HCT116 (cell line): ENCODE data around the gene GHR. TPM values are rescaled to one million over a fixed set of nuclear protein-coding genes. Genes with fewer than 3 reads are reported as not detected.

Experiments used
- ATAC-seq: fragments of 200-7000 bp; cut with Tn5 transposase; 2 replicates; pipeline ENCODE4 v1.9.1; 2020; ENCODE audit warnings: mild to moderate bottlenecking, moderate library complexity
- BruUV-seq: library from RNA; stranded (reverse); fragments of 400-500 nt; replicated peaks from 2 replicates; lab custom pipeline; 2021; lab: Mats Ljungman, UMichigan
- CTCF ChIA-PET: fragments of 300-600 bp; sonication (Branson Sonifier 250); formaldehyde crosslinking; loops from one replicate; lab custom pipeline; 2021; ENCODE audit warnings: antibody characterized with exemption; lab: Charles Lee
- POLR2A ChIA-PET: fragments of 300-600, 350-600 bp; sonication (Branson Sonifier 250); formaldehyde crosslinking; loops from one replicate; lab custom pipeline; 2021; ENCODE audit warnings: antibody characterized with exemption; lab: Charles Lee
- RAD21 ChIA-PET, 2 experiments: fragments of 300-600 bp; sonication (Branson Sonifier 250); formaldehyde crosslinking; loops; one replicate each; lab custom pipeline; 2023; ENCODE audit warnings: low total read pairs in 2 of 2; ENCODE audit not compliant: uncharacterized antibody in 2 of 2, unreplicated experiment in 2 of 2, low non-redundant PET in 1 of 2; lab: Charles Lee
- DNase-seq: peaks from one replicate; pipeline ENCODE4 v3.0.0-alpha.2; 2010; ENCODE audit warnings: low read depth, low spot score
- H2AFZ ChIP-seq: fragments of 200-600 bp; shearing (Covaris generic), sonication (generic); 2 replicates; pipeline ENCODE4 v1.6.1; 2017; ENCODE audit warnings: low read depth, mixed run types, mixed read lengths, antibody characterized with exemption, low read length; ENCODE audit not compliant: poor library complexity, severe bottlenecking
- H3K27ac ChIP-seq: 2 replicates; pipeline ENCODE4 v1.5.1; 2012; ENCODE audit warnings: low read depth, low read length
- H3K27me3 ChIP-seq: fragments of 200-600 bp; sonication (generic); 2 replicates; pipeline ENCODE4 v1.6.1; 2016; ENCODE audit warnings: mixed run types, low read length, mixed read lengths; ENCODE audit not compliant: insufficient read depth
- H3K36me3 ChIP-seq, 2 experiments: fragments of 200-500 bp in 1 of 2; fragments of 200-600 bp in 1 of 2; sonication (Bioruptor generic) in 1 of 2; sonication (generic) in 1 of 2; 2 replicates each; pipeline versions ENCODE4 v1.5.1 to v1.6.1; 2014 to 2016; ENCODE audit warnings: low read length in 2 of 2, inconsistent platforms in 1 of 2, mixed read lengths in 1 of 2, mixed run types in 1 of 2; ENCODE audit not compliant: insufficient read depth in 2 of 2, control insufficient read depth in 1 of 2
- H3K4me1 ChIP-seq, 2 experiments: fragments of 200-600 bp in 1 of 2; sonication (generic) in 1 of 2; 2 replicates each; pipeline versions ENCODE4 v1.5.1 to v1.6.1; 2012 to 2017; ENCODE audit warnings: low read length in 2 of 2, inconsistent platforms in 1 of 2, mild to moderate bottlenecking in 1 of 2, mixed read lengths in 1 of 2, mixed run types in 1 of 2, moderate library complexity in 1 of 2; ENCODE audit not compliant: insufficient read depth in 2 of 2, control insufficient read depth in 1 of 2
- H3K4me2 ChIP-seq: fragments of 200-600 bp; sonication (generic); 2 replicates; pipeline ENCODE4 v1.6.1; 2017; ENCODE audit warnings: mixed run types, low read length, mixed read lengths
- H3K4me3 ChIP-seq, 2 experiments: fragments of 200-600 bp in 1 of 2; sonication (generic) in 1 of 2; replicated peaks in 1 of 2; 2 replicates each; pipeline ENCODE4 v1.5.1; 2011 to 2016; ENCODE audit warnings: low read length in 2 of 2, control low read depth in 1 of 2, low read depth in 1 of 2, mild to moderate bottlenecking in 1 of 2, mixed read lengths in 1 of 2, mixed run types in 1 of 2
- H3K79me2 ChIP-seq: fragments of 200-600 bp; sonication (generic); 2 replicates; pipeline ENCODE4 v1.6.1; 2017; ENCODE audit warnings: mild to moderate bottlenecking, mixed run types, low read length, moderate library complexity, mixed read lengths; ENCODE audit not compliant: insufficient read depth
- H3K9ac ChIP-seq: fragments of 200-600 bp; sonication (generic); 2 replicates; pipeline ENCODE4 v1.6.1; 2016; ENCODE audit warnings: low read length, mixed read lengths
- H3K9me2 ChIP-seq: fragments of 200-600 bp; sonication (generic), shearing (Covaris generic); 2 replicates; pipeline ENCODE4 v1.6.1; 2017; ENCODE audit warnings: mixed run types, mild to moderate bottlenecking, moderate library complexity; ENCODE audit not compliant: insufficient read depth
- H3K9me3 ChIP-seq, 2 experiments: fragments of 200-500 bp in 1 of 2; fragments of 200-600 bp in 1 of 2; sonication (Bioruptor generic) in 1 of 2; sonication (generic) in 1 of 2; 2 replicates each; pipeline ENCODE4 v1.6.1; 2014 to 2017; ENCODE audit warnings: low read length in 2 of 2, mixed read lengths in 2 of 2, inconsistent platforms in 1 of 2, low read depth in 1 of 2, mild to moderate bottlenecking in 1 of 2, mixed run types in 1 of 2, moderate library complexity in 1 of 2; ENCODE audit not compliant: control insufficient read depth in 1 of 2, insufficient read depth in 1 of 2
- H4K20me1 ChIP-seq: fragments of 200-600 bp; sonication (generic), shearing (Covaris generic); 2 replicates; pipeline ENCODE4 v1.6.1; 2017; ENCODE audit warnings: mixed run types, mild to moderate bottlenecking, moderate library complexity; ENCODE audit not compliant: insufficient read depth
- ATF3 ChIP-seq: IDR thresholded peaks from 2 replicates; pipeline ENCODE4 v1.6.1; 2012
- CBX3 ChIP-seq: IDR thresholded peaks from 2 replicates; pipeline ENCODE4 v1.6.1; 2012; ENCODE audit warnings: low read depth
- CEBPB ChIP-seq: IDR thresholded peaks from 2 replicates; pipeline ENCODE4 v1.6.1; 2012; ENCODE audit warnings: low read depth
- CTCF ChIP-seq, 3 experiments: fragments of 200-600 bp in 1 of 3; sonication (generic) in 1 of 3; IDR thresholded peaks in 2 of 3; conservative IDR thresholded peaks in 1 of 3; 2 replicates each; pipeline ENCODE4 v1.5.1; 2012 to 2017; ENCODE audit warnings: low read depth in 2 of 3, low read length in 2 of 3, antibody characterized with exemption in 1 of 3, borderline replicate concordance in 1 of 3, control low read depth in 1 of 3, mild to moderate bottlenecking in 1 of 3, mixed read lengths in 1 of 3, mixed run types in 1 of 3, moderate library complexity in 1 of 3; ENCODE audit not compliant: insufficient read depth in 1 of 3
- EGR1 ChIP-seq: IDR thresholded peaks from 2 replicates; pipeline ENCODE4 v1.6.1; 2012; ENCODE audit warnings: low read depth
- EZH2 ChIP-seq: fragments of 200-600 bp; sonication (generic); IDR thresholded peaks from 2 replicates; pipeline ENCODE4 v1.6.1; 2017; ENCODE audit warnings: antibody characterized with exemption, mixed run types
- FOSL1 ChIP-seq: IDR thresholded peaks from 2 replicates; pipeline ENCODE4 v1.6.1; 2012; ENCODE audit warnings: low read depth
- POLR2A ChIP-seq: IDR thresholded peaks from 2 replicates; pipeline ENCODE4 v1.7.0; 2011; ENCODE audit warnings: borderline replicate concordance; ENCODE audit not compliant: insufficient read depth, insufficient read length; ENCODE audit errors: extremely low read depth
- POLR2AphosphoS5 ChIP-seq: IDR thresholded peaks from 2 replicates; pipeline ENCODE4 v1.6.1; 2011; ENCODE audit warnings: mild to moderate bottlenecking, low read depth, low read length, moderate library complexity
- RAD21 ChIP-seq: IDR thresholded peaks from 2 replicates; pipeline ENCODE4 v1.6.1; 2012; ENCODE audit warnings: low read depth, mild to moderate bottlenecking
- REST ChIP-seq: IDR thresholded peaks from 2 replicates; pipeline ENCODE4 v1.6.1; 2012; ENCODE audit warnings: low read depth
- SIN3A ChIP-seq: IDR thresholded peaks from 2 replicates; pipeline ENCODE4 v1.6.1; 2012; ENCODE audit warnings: low read depth
- SP1 ChIP-seq: IDR thresholded peaks from 2 replicates; pipeline ENCODE4 v1.6.1; 2012; ENCODE audit warnings: low read depth
- SRF ChIP-seq: IDR thresholded peaks from 2 replicates; pipeline ENCODE4 v1.6.1; 2012; ENCODE audit warnings: low read depth
- TCF7L2 ChIP-seq: IDR thresholded peaks from 2 replicates; pipeline ENCODE4 v1.7.0; 2011; ENCODE audit warnings: borderline replicate concordance, inconsistent platforms; ENCODE audit not compliant: insufficient read depth, insufficient read length; ENCODE audit errors: extremely low read depth
- YY1 ChIP-seq: IDR thresholded peaks from 2 replicates; pipeline ENCODE4 v1.6.1; 2011; ENCODE audit warnings: low read length, low read depth, moderate library complexity, mild to moderate bottlenecking; ENCODE audit not compliant: insufficient replicate concordance; ENCODE audit errors: extremely low read depth
- ZBTB33 ChIP-seq: IDR thresholded peaks from 2 replicates; pipeline ENCODE4 v1.6.1; 2011; ENCODE audit warnings: mild to moderate bottlenecking, low read length, moderate library complexity; ENCODE audit not compliant: insufficient replicate concordance; ENCODE audit errors: extremely low read depth
- ZFX ChIP-seq: fragments of 450-650 bp; IDR thresholded peaks from 2 replicates; pipeline ENCODE4 v1.6.1; 2017
- ZNF274 ChIP-seq: fragments of 200-500 bp; sonication (Bioruptor generic); IDR thresholded peaks from 2 replicates; pipeline ENCODE4 v1.6.1; 2014; ENCODE audit warnings: mild to moderate bottlenecking, low read depth, low read length, inconsistent platforms
- intact Hi-C: fragments of 100-400 bp; cut with micrococcal nuclease; formaldehyde crosslinking; loops from 2 replicates; pipeline ENCODE4 v1.10.0; 2022
- total RNA-seq: library from RNA; stranded (reverse); gene quantifications from one replicate; pipeline ENCODE4 v1.2.1, GENCODE V29; 2021; ENCODE audit not compliant: unreplicated experiment

GHR gene
- total RNA-seq, 1 experiment from 2014 or later = not detected

GRCh38 chr5:42653705-42654104 lies 230.5 kb downstream of the GHR start (continued):
- TF ChIP-seq YY1 = no peak
- TF ChIP-seq TCF7L2 = no peak
- TF ChIP-seq EZH2 = no peak

GRCh38 chr5:42654645-42655044 lies 231.4 kb downstream of the GHR start:
- Histone ChIP-seq H2AFZ (no peak overlapping the region), H3K4me2 (no peak overlapping the region), H4K20me1 (no peaks in the 10 kb centered on the region), H3K36me3 (no peaks in the 10 kb centered on the region), H3K27ac (no peak overlapping the region), H3K4me3 (no peak overlapping the region), H3K9me2 (no peaks in the 10 kb centered on the region), H3K9me3 (no peaks in the 10 kb centered on the region), H3K4me1 (no peaks in the 10 kb centered on the region), H3K79me2 (no peaks in the 10 kb centered on the region), H3K9ac (no peak overlapping the region), H3K27me3 (no peaks in the 10 kb centered on the region)
- RAD21 ChIA-PET = no interaction called here
- intact Hi-C loops = no loop called here
- TF ChIP-seq SP1 (no peak), ZFX (no peak), RAD21 (no peak), YY1 (no peak), ATF3 (no peak), CEBPB (no peak), SRF (no peak), EGR1 (no peak), CTCF (IDR thresholded peaks at IDR 0.05 in 2 of 3, conservative IDR thresholded peaks at IDR 0.05 in 1 of 3; ENCODE audit: borderline replicate concordance in 1 of 3, insufficient read depth in 1 of 3, low read depth in 2 of 3, low read length in 2 of 3) (no peak), FOSL1 (no peak), ZBTB33 (no peak), POLR2AphosphoS5 (no peak), SIN3A (no peak), TCF7L2 (no peak), EZH2 (no peak), CBX3 (no peak), REST (no peak), ZNF274 (no peak), POLR2A (no peak)
- CTCF ChIA-PET = no interaction called here
- POLR2A ChIA-PET = no interaction called here
- no peak for DNase-seq
- BruUV-seq = no TSS peak
- ATAC-seq = no peak
